DMS114 treated with DMSO at 0.1 percent for 48 hours (cell line): ENCODE results near the gene ENPP7.

Source experiments
- DNase-seq: peaks from one replicate; lab custom pipeline; 2025; ENCODE audit not compliant: unreplicated experiment; lab: John Stamatoyannopoulos, UW

ENPP7 gene

GRCh38 chr17:79730437-79730768 is 340 bp upstream of the ENPP7 start:
- DNase-seq: no peak

- no peak for DNase-seq
These were observed 1.5 kb downstream of the ENPP7 start for GRCh38 chr17:79732254-79732653.

- DNase-seq: no peak
These were observed 2.3 kb downstream of the ENPP7 start for GRCh38 chr17:79732804-79733691.

GRCh38 chr17:79733692-79734070 is 2.9 kb downstream of the ENPP7 start:
- DNase-seq: no peak

- DNase-seq: no peak
These were observed 4.4 kb downstream of the ENPP7 start for GRCh38 chr17:79735096-79735495.

- DNase-seq: no peak
These were observed 6.5 kb downstream of the ENPP7 start for GRCh38 chr17:79737046-79737921.

- DNase-seq: no peak
These were observed 7.3 kb downstream of the ENPP7 start for GRCh38 chr17:79737922-79738578.

- DNase-seq: no peak
These were observed 7.9 kb downstream of the ENPP7 start for GRCh38 chr17:79738643-79739042.

- DNase-seq: no peak
These were observed 8.7 kb downstream of the ENPP7 start for GRCh38 chr17:79739148-79740062.

- DNase-seq: no peak
These were observed 9.7 kb downstream of the ENPP7 start for GRCh38 chr17:79740413-79740812.

GRCh38 chr17:79741401-79741750 is 10.6 kb downstream of the ENPP7 start:
- no peak for DNase-seq

GRCh38 chr17:79741751-79742588 is 11.2 kb downstream of the ENPP7 start:
- peak; percentile 51 for DNase-seq

GRCh38 chr17:79742589-79742918 is 11.8 kb downstream of the ENPP7 start:
- DNase-seq: no peak

GRCh38 chr17:79742951-79743476 is 12.3 kb downstream of the ENPP7 start:
- no peak for DNase-seq

GRCh38 chr17:79743614-79744013 is 12.9 kb downstream of the ENPP7 start:
- DNase-seq: no peak

GRCh38 chr17:79745641-79746105 is 14.9 kb downstream of the ENPP7 start:
- DNase-seq: no peak

GRCh38 chr17:79746889-79747507 is 16.3 kb downstream of the ENPP7 start:
- DNase-seq: no peak

GRCh38 chr17:79747508-79748294 is 17.0 kb downstream of the ENPP7 start:
- DNase-seq: no peak
